ENCODE measurements around the gene OTUB2.
"Not testable (repeated sequence)": the region's sequence is repeated elsewhere in the genome, so short reads cannot be mapped to it uniquely, and the experiment has no call there.

OTUB2 gene

GRCh38 chr14:94058128-94058673 is 32.1 kb downstream of the OTUB2 start:
- DNase-seq, result peak; percentile 13

- DNase-seq, result no peak
These were observed 32.6 kb downstream of the OTUB2 start for GRCh38 chr14:94058674-94059138.

GRCh38 chr14:94059998-94060397 is 33.9 kb downstream of the OTUB2 start:
- DNase-seq, result peak; percentile 16

- peak; percentile 51 for DNase-seq
These were observed 36.3 kb downstream of the OTUB2 start for GRCh38 chr14:94062344-94062940.

- peak; percentile 55 for DNase-seq
These were observed 40.0 kb downstream of the OTUB2 start for GRCh38 chr14:94066089-94066676.

- DNase-seq, result not testable (repeated sequence)
These were observed 45.9 kb downstream of the OTUB2 start for GRCh38 chr14:94072076-94072475.

- no peak for DNase-seq
These were observed 48.4 kb downstream of the OTUB2 start for GRCh38 chr14:94074534-94074933.

GRCh38 chr14:94075008-94075407 is 48.9 kb downstream of the OTUB2 start:
- no peak for DNase-seq

- no peak for DNase-seq
These were observed 51.1 kb downstream of the OTUB2 start for GRCh38 chr14:94077111-94077821.

- DNase-seq, result no peak
These were observed 51.7 kb downstream of the OTUB2 start for GRCh38 chr14:94077823-94078222.

- DNase-seq, result no peak
These were observed 53.9 kb downstream of the OTUB2 start for GRCh38 chr14:94079891-94080620.

- peak; percentile 96 for DNase-seq
These were observed 54.7 kb downstream of the OTUB2 start, which contains the start of the genes DDX24 and IFI27L1 for GRCh38 chr14:94080621-94081385. DDX24 (minus strand) TSS chr14:94081202; CDS start chr14:94079742, 1,460 bp downstream. IFI27L1 (plus strand) TSS chr14:94081310; CDS start chr14:94096938, 15,628 bp downstream.

- no peak for DNase-seq
These were observed 55.3 kb downstream of the OTUB2 start for GRCh38 chr14:94081386-94081820.

- DNase-seq, result no peak
These were observed 61.8 kb downstream of the OTUB2 start for GRCh38 chr14:94087891-94088290.

GRCh38 chr14:94088516-94088915 is 62.4 kb downstream of the OTUB2 start:
- no peak for DNase-seq

- DNase-seq, result no peak
These were observed 63.3 kb downstream of the OTUB2 start for GRCh38 chr14:94089479-94089878.

- no peak for DNase-seq
These were observed 67.3 kb downstream of the OTUB2 start for GRCh38 chr14:94093418-94093817.

GRCh38 chr14:94097091-94097490 is 71.0 kb downstream of the OTUB2 start:
- DNase-seq, result no peak

Data from islet precursor cell (in vitro differentiated cells).